ENCODE measurements around the gene HARS1.
"Not testable (repeated sequence)": the region's sequence is repeated elsewhere in the genome, so short reads cannot be mapped to it uniquely, and the experiment has no call there.

HARS1 gene

GRCh38 chr5:140632366-140633020 is 58.7 kb downstream of the HARS1 start:
- Histone ChIP-seq H3K4me3 (ENCODE audit: low read depth, low read length) (peak overlapping the region; percentile 63), H3K4me1 (ENCODE audit: control insufficient read depth, insufficient read depth, low read length) (peaks cover 3% of the 10 kb centered on the region; the same call in 1 of the 2 replicates), H3K9me3 (ENCODE audit: control insufficient read depth, insufficient read depth, low read depth, low read length) (peaks cover 16% of the 10 kb centered on the region), H3K36me3 (ENCODE audit: control insufficient read depth, insufficient read depth, low read length) (no peaks in the 10 kb centered on the region), H3K27me3 (ENCODE audit: control insufficient read depth, insufficient read depth, low read length) (peaks cover 38% of the 10 kb centered on the region), H3K9ac (ENCODE audit: low read length) (no peak overlapping the region), H3K27ac (ENCODE audit: low read depth, low read length) (no peak overlapping the region)

- Histone ChIP-seq H3K4me3 (ENCODE audit: low read depth, low read length) (peak overlapping the region; percentile 63), H3K9ac (ENCODE audit: low read length) (no peak overlapping the region), H3K9me3 (ENCODE audit: control insufficient read depth, insufficient read depth, low read depth, low read length) (peaks cover 20% of the 10 kb centered on the region)
These were observed 59.3 kb downstream of the HARS1 start for GRCh38 chr5:140631831-140632365.

GRCh38 chr5:140631036-140631417 is 60.1 kb downstream of the HARS1 start:
- no peaks in the 10 kb centered on the region for H3K36me3 ChIP-seq (ENCODE audit: control insufficient read depth, insufficient read depth, low read length)
- H3K9me3 ChIP-seq (ENCODE audit: control insufficient read depth, insufficient read depth, low read depth, low read length) = peaks cover 23% of the 10 kb centered on the region
- no peak overlapping the region for H3K9ac ChIP-seq (ENCODE audit: low read length)
- H3K27ac ChIP-seq (ENCODE audit: low read depth, low read length) = no peak overlapping the region
- peaks cover 38% of the 10 kb centered on the region for H3K27me3 ChIP-seq (ENCODE audit: control insufficient read depth, insufficient read depth, low read length)
- peaks cover 3% of the 10 kb centered on the region; the same call in 1 of the 2 replicates for H3K4me1 ChIP-seq (ENCODE audit: control insufficient read depth, insufficient read depth, low read length)
- no peak overlapping the region for H3K4me3 ChIP-seq (ENCODE audit: low read depth, low read length)

More at GRCh38 chr5:140631831-140632365, 59.3 kb downstream of the HARS1 start:
- H3K36me3 ChIP-seq (ENCODE audit: control insufficient read depth, insufficient read depth, low read length) = no peaks in the 10 kb centered on the region
- H3K27me3 ChIP-seq (ENCODE audit: control insufficient read depth, insufficient read depth, low read length) = peaks cover 38% of the 10 kb centered on the region
- peaks cover 3% of the 10 kb centered on the region; the same call in 1 of the 2 replicates for H3K4me1 ChIP-seq (ENCODE audit: control insufficient read depth, insufficient read depth, low read length)
- H3K27ac ChIP-seq (ENCODE audit: low read depth, low read length) = no peak overlapping the region

- Histone ChIP-seq H3K4me1 (ENCODE audit: control insufficient read depth, insufficient read depth, low read length) (peaks cover 3% of the 10 kb centered on the region; the same call in 1 of the 2 replicates), H3K36me3 (ENCODE audit: control insufficient read depth, insufficient read depth, low read length) (no peaks in the 10 kb centered on the region), H3K9ac (ENCODE audit: low read length) (no peak overlapping the region), H3K27me3 (ENCODE audit: control insufficient read depth, insufficient read depth, low read length) (peaks cover 38% of the 10 kb centered on the region), H3K27ac (ENCODE audit: low read depth, low read length) (no peak overlapping the region), H3K9me3 (ENCODE audit: control insufficient read depth, insufficient read depth, low read depth, low read length) (peaks cover 23% of the 10 kb centered on the region), H3K4me3 (ENCODE audit: low read depth, low read length) (no peak overlapping the region)
These were observed 60.7 kb downstream of the HARS1 start for GRCh38 chr5:140630292-140631035.

GRCh38 chr5:140628711-140629110 is 62.5 kb downstream of the HARS1 start:
- H3K4me1 ChIP-seq (ENCODE audit: control insufficient read depth, insufficient read depth, low read length) = peaks cover 3% of the 10 kb centered on the region; the same call in 1 of the 2 replicates
- H3K9ac ChIP-seq (ENCODE audit: low read length) = no peak overlapping the region
- peaks cover 27% of the 10 kb centered on the region for H3K9me3 ChIP-seq (ENCODE audit: control insufficient read depth, insufficient read depth, low read depth, low read length)
- H3K27ac ChIP-seq (ENCODE audit: low read depth, low read length) = no peak overlapping the region
- no peak overlapping the region for H3K4me3 ChIP-seq (ENCODE audit: low read depth, low read length)
- H3K27me3 ChIP-seq (ENCODE audit: control insufficient read depth, insufficient read depth, low read length) = peaks cover 35% of the 10 kb centered on the region
- no peaks in the 10 kb centered on the region for H3K36me3 ChIP-seq (ENCODE audit: control insufficient read depth, insufficient read depth, low read length)

- peaks cover 27% of the 10 kb centered on the region for H3K27me3 ChIP-seq (ENCODE audit: control insufficient read depth, insufficient read depth, low read length)
- H3K36me3 ChIP-seq (ENCODE audit: control insufficient read depth, insufficient read depth, low read length) = no peaks in the 10 kb centered on the region
- no peak overlapping the region for H3K9ac ChIP-seq (ENCODE audit: low read length)
- no peak overlapping the region for H3K27ac ChIP-seq (ENCODE audit: low read depth, low read length)
- H3K4me3 ChIP-seq (ENCODE audit: low read depth, low read length) = no peak overlapping the region
- peaks cover 27% of the 10 kb centered on the region for H3K9me3 ChIP-seq (ENCODE audit: control insufficient read depth, insufficient read depth, low read depth, low read length)
- peaks cover 3% of the 10 kb centered on the region; the same call in 1 of the 2 replicates for H3K4me1 ChIP-seq (ENCODE audit: control insufficient read depth, insufficient read depth, low read length)
These were observed 63.2 kb downstream of the HARS1 start for GRCh38 chr5:140627972-140628371.

GRCh38 chr5:140624886-140625285 is 66.3 kb downstream of the HARS1 start:
- H3K4me1 ChIP-seq (ENCODE audit: control insufficient read depth, insufficient read depth, low read length); H3K9ac ChIP-seq (ENCODE audit: low read length); H3K27me3 ChIP-seq (ENCODE audit: control insufficient read depth, insufficient read depth, low read length); H3K36me3 ChIP-seq (ENCODE audit: control insufficient read depth, insufficient read depth, low read length); H3K4me3 ChIP-seq (ENCODE audit: low read depth, low read length); H3K27ac ChIP-seq (ENCODE audit: low read depth, low read length): not testable (repeated sequence)
- H3K9me3 ChIP-seq (ENCODE audit: control insufficient read depth, insufficient read depth, low read depth, low read length) = peaks cover 26% of the 10 kb centered on the region
